HepG2 (cell line): ENCODE data around the gene SMARCA4. TPM values are rescaled to one million over a fixed set of nuclear protein-coding genes. Genes with fewer than 3 reads are reported as not detected.

Experiments
- ATAC-seq: fragments of 200-7000 bp; cut with Tn5 transposase; 3 replicates; pipeline ENCODE4 v1.9.1; 2020; ENCODE audit warnings: mild to moderate bottlenecking, moderate library complexity
- BruUV-seq: library from RNA; stranded (reverse); fragments of 400-500 nt; replicated peaks from 2 replicates; lab custom pipeline; 2021; lab: Mats Ljungman, UMichigan
- CTCF ChIA-PET: fragments of 300-600 bp; formaldehyde crosslinking; extraction: SDS; loops from one replicate; lab custom pipeline; 2021; ENCODE audit warnings: low total read pairs, inconsistent platforms, low intra/inter-chr PET ratio; lab: Yijun Ruan, JAX
- POLR2A ChIA-PET: fragments of 350-600 bp; sonication (Branson Sonifier 250); formaldehyde crosslinking; loops from one replicate; lab custom pipeline; 2020; ENCODE audit warnings: antibody characterized with exemption, inconsistent platforms; lab: Yijun Ruan, JAX
- DNase-seq: peaks from one replicate; pipeline ENCODE4 v3.0.0-alpha.2; 2015; ENCODE audit warnings: low spot score
- FAIRE-seq: peaks from 3 replicates; lab custom pipeline; 2011; peaks lifted over from hg19 to GRCh38; lab: Jason Lieb, UNC
- H2AFZ ChIP-seq: one replicate; pipeline ENCODE4 v1.6.1; 2011; ENCODE audit warnings: low read length, inconsistent platforms
- H3K27ac ChIP-seq: fragments of 300-600 bp; 3 replicates; pipeline ENCODE4 v1.8.0; 2011; ENCODE audit warnings: mixed run types, mild to moderate bottlenecking, mixed read lengths, low read length, inconsistent platforms; ENCODE audit not compliant: insufficient read depth; ENCODE audit errors: extremely low read length
- H3K27me3 ChIP-seq, 2 experiments: fragments of 200-600 bp in 1 of 2; 2 replicates in 1 of 2; 3 replicates in 1 of 2; pipeline versions ENCODE4 v1.6.0 to v1.8.0; 2011; ENCODE audit warnings: low read length in 2 of 2, mild to moderate bottlenecking in 2 of 2, moderate library complexity in 2 of 2, inconsistent platforms in 1 of 2; ENCODE audit not compliant: insufficient read depth in 2 of 2, control insufficient read depth in 1 of 2
- H3K36me3 ChIP-seq, 2 experiments: fragments of 200-600 bp in 1 of 2; replicated peaks in 1 of 2; 2 replicates in 1 of 2; 3 replicates in 1 of 2; pipeline versions ENCODE4 v1.5.1 to v1.8.0; 2011; ENCODE audit warnings: low read length in 2 of 2, inconsistent platforms in 1 of 2; ENCODE audit not compliant: insufficient read depth in 2 of 2, control insufficient read depth in 1 of 2
- H3K4me1 ChIP-seq: 2 replicates; pipeline ENCODE4 v1.5.1; 2012; ENCODE audit warnings: low read length, inconsistent platforms; ENCODE audit not compliant: insufficient read depth
- H3K4me2 ChIP-seq: 2 replicates; pipeline ENCODE4 v1.6.0; 2011; ENCODE audit warnings: low read depth, low read length, inconsistent platforms
- H3K4me3 ChIP-seq, 3 experiments: fragments of 200-600 bp in 1 of 3; sonication (generic), shearing (Covaris generic) in 1 of 3; replicated peaks in 1 of 3; 2 replicates each; pipeline ENCODE4 v1.5.1; 2011 to 2016; ENCODE audit warnings: low read length in 3 of 3, inconsistent platforms in 2 of 3, low read depth in 2 of 3, mild to moderate bottlenecking in 2 of 3, control low read depth in 1 of 3, mixed read lengths in 1 of 3; ENCODE audit not compliant: insufficient read depth in 1 of 3
- H3K79me2 ChIP-seq: one replicate; pipeline ENCODE4 v1.6.1; 2011; ENCODE audit warnings: low read length, inconsistent platforms; ENCODE audit not compliant: insufficient read depth
- H3K9ac ChIP-seq: 2 replicates; pipeline ENCODE4 v1.6.0; 2011; ENCODE audit warnings: mild to moderate bottlenecking, low read depth, low read length, inconsistent platforms; ENCODE audit not compliant: insufficient read depth
- H3K9me3 ChIP-seq: 2 replicates; pipeline ENCODE4 v1.5.1; 2012; ENCODE audit warnings: mild to moderate bottlenecking, low read length
- H4K20me1 ChIP-seq: 2 replicates; pipeline ENCODE4 v1.6.0; 2011; ENCODE audit warnings: inconsistent platforms, mild to moderate bottlenecking, low read length, moderate library complexity; ENCODE audit not compliant: insufficient read depth
- HCFC1 ChIP-seq: fragments of 150-350 bp; IDR thresholded peaks from 2 replicates; pipeline ENCODE4 v1.6.1; 2014; ENCODE audit warnings: low read depth, low read length
- JDP2 ChIP-seq: sonication (generic); formaldehyde crosslinking; IDR thresholded peaks from 2 replicates; pipeline ENCODE4 v1.8.1; 2022; ENCODE audit warnings: missing genetic modification reagents, borderline replicate concordance
- MIER3 ChIP-seq: IDR thresholded peaks from 2 replicates; pipeline ENCODE4 v1.6.1; 2016; ENCODE audit warnings: missing compliant biosample characterization, borderline replicate concordance
- MZF1 ChIP-seq: sonication (generic); formaldehyde crosslinking; IDR thresholded peaks from 2 replicates; pipeline ENCODE4 v1.8.1; 2023; ENCODE audit warnings: mild to moderate bottlenecking, missing genetic modification reagents, borderline replicate concordance
- NFKBIZ ChIP-seq: IDR thresholded peaks from 2 replicates; pipeline ENCODE4 v1.6.1; 2018; ENCODE audit warnings: missing genetic modification reagents, missing compliant biosample characterization
- POLR2A ChIP-seq, 2 experiments: IDR thresholded peaks; 2 replicates each; pipeline ENCODE4 v1.6.1; 2011; ENCODE audit warnings: low read depth in 2 of 2, low read length in 2 of 2, mild to moderate bottlenecking in 1 of 2, moderate library complexity in 1 of 2; ENCODE audit not compliant: insufficient read depth in 1 of 2
- ZBTB38 ChIP-seq: sonication (generic); formaldehyde crosslinking; IDR thresholded peaks from 2 replicates; pipeline ENCODE4 v1.5.1; 2020; ENCODE audit warnings: mild to moderate bottlenecking, missing genetic modification reagents
- ZFY ChIP-seq: sonication (generic); formaldehyde crosslinking; IDR thresholded peaks from 2 replicates; pipeline ENCODE4 v1.4.0; 2020; ENCODE audit warnings: missing genetic modification reagents
- ZNF180 ChIP-seq: sonication (generic); formaldehyde crosslinking; IDR thresholded peaks from 2 replicates; pipeline ENCODE4 v1.4.0; 2020; ENCODE audit warnings: low read depth, missing genetic modification reagents, borderline replicate concordance
- ZNF775 ChIP-seq: sonication (generic); formaldehyde crosslinking; IDR thresholded peaks from 2 replicates; pipeline ENCODE4 v1.4.0; 2020; ENCODE audit warnings: missing genetic modification reagents, mild to moderate bottlenecking, moderate library complexity, borderline replicate concordance
- WGBS: methylation state at CpG from one replicate; pipeline ENCODE4 v1.1.6; 2017; ENCODE audit warnings: low lambda C conversion rate; 5-methylcytosine and 5-hydroxymethylcytosine counted together
- in situ Hi-C: cut with HindIII; loops from 2 replicates; pipeline ENCODE4 v1.10.0; 2017; ENCODE audit warnings: low pct_unique_long_range_greater_than_20kb; ENCODE audit not compliant: extremely low pct_ligation_motif_present
- intact Hi-C: fragments of 100-400 bp; cut with micrococcal nuclease; formaldehyde crosslinking; loops from one replicate; pipeline ENCODE4 v1.10.0; 2022; ENCODE audit not compliant: unreplicated experiment
- polyA plus RNA-seq, 8 experiments: library from polyadenylated mRNA; depleted of rRNA in 3 of 8; stranded (reverse) in 7 of 8; unstranded in 1 of 8; fragments of >200 nt; fragmentation: Illumina TruSeq in 4 of 8; extraction: Trizol in 4 of 8; gene quantifications; 2 replicates each; pipeline versions ENCODE4 v1.2.1 to v1.2.3, GENCODE V29; 2011 to 2016; ENCODE audit warnings: low read depth in 4 of 8, missing spikeins in 1 of 8, mixed read lengths in 1 of 8; ENCODE audit not compliant: insufficient read depth in 1 of 8
- total RNA-seq, 5 experiments: library from RNA; depleted of rRNA; stranded (reverse); fragments of >200 nt; fragmentation: Illumina TruSeq; extraction: Trizol; gene quantifications; 2 replicates each; pipeline ENCODE4 v1.2.3, GENCODE V29; 2016; ENCODE audit warnings: low read depth in 1 of 5
- TF ChIP-seq, protein P1 (sequence below): sonication (generic); formaldehyde crosslinking; IDR thresholded peaks from 2 replicates; pipeline ENCODE4 v1.5.0; 2020; ENCODE audit warnings: mild to moderate bottlenecking, missing genetic modification reagents

Gene SMARCA4
- total and polyA plus RNA-seq, 2 of the 13 experiments (the other 11 are each of a cell fraction or from before 2014, with no cell fraction given): 25.4 to 45.9 TPM

DNA sequence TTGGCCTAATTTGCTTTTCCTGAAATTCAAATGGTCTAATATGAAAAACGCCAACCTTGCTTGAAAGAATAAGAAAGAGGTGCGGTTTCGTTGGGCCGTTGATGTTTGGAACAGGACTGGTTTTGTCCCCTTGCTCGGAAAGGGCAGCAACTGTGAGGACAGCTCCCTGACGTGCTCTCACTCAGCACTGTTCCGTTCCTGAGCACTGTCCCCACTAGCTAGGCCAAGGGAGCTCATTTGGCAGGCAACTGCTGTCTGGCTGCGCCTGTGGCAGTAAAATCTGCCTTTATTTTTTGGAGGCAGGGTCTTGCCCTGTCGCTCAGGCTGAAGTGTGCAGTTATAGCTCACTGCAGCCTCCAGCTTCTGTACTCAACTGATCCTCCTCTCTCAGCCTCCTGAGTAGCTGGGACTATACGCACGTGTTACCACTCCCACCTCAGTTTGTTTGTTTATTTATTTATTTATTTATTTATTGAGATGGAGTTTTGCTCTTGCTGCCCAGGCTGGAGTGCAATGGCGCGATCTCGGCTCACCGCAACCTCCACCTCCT, 132.9 kb downstream of the SMARCA4 start:
- H3K27ac ChIP-seq: peak overlapping the region; percentile 100
- CTCF ChIA-PET: no interaction called here
- H4K20me1 ChIP-seq: peaks cover 81% of the 10 kb centered on the region
- peaks cover 9 to 38% of the 10 kb centered on the region in 2 experiments; a peak in 4 of 5 replicates for H3K36me3 ChIP-seq
- 96% methylated on average over 15 of the region's 15 CpGs for WGBS
- peaks cover 90% of the 10 kb centered on the region for H3K79me2 ChIP-seq
- no peak for FAIRE-seq
- H3K4me1 ChIP-seq: peaks cover 61% of the 10 kb centered on the region
- intact Hi-C loops (no loop called here), in situ Hi-C loops (no loop called here)
- H3K27me3 ChIP-seq: no peaks in the 10 kb centered on the region; a peak in 1 of 5 replicates
- peak overlapping the region; percentile 99 for H3K4me2 ChIP-seq
- POLR2A ChIA-PET: no interaction called here
- no peak for DNase-seq
- no peak for ATAC-seq
- peak overlapping the region; percentile 99; the same call in 1 of the 2 replicates for H3K9ac ChIP-seq
- H2AFZ ChIP-seq: no peak overlapping the region
- peak overlapping the region in 1 of 3 experiments; percentile 46; a peak in 2 of 6 replicates for H3K4me3 ChIP-seq
- TF ChIP-seq ZNF775 (CRISPR knock-in tag) (no peak), HCFC1 (no peak), JDP2 (CRISPR knock-in tag) (no peak), MIER3 (no peak), POLR2A (IDR thresholded peaks at IDR 0.05; ENCODE audit: insufficient read depth in 1 of 2, low read depth in 2 of 2, low read length in 2 of 2) (peak; percentile 24 to 27; a peak in 2 of 4 replicates), ZBTB38 (CRISPR knock-in tag) (peak; percentile 71), MZF1 (CRISPR knock-in tag) (no peak), NFKBIZ (CRISPR knock-in tag) (no peak), ZFY (CRISPR knock-in tag) (no peak), ZNF180 (CRISPR knock-in tag) (no peak)
- TF ChIP-seq, protein P1, sequence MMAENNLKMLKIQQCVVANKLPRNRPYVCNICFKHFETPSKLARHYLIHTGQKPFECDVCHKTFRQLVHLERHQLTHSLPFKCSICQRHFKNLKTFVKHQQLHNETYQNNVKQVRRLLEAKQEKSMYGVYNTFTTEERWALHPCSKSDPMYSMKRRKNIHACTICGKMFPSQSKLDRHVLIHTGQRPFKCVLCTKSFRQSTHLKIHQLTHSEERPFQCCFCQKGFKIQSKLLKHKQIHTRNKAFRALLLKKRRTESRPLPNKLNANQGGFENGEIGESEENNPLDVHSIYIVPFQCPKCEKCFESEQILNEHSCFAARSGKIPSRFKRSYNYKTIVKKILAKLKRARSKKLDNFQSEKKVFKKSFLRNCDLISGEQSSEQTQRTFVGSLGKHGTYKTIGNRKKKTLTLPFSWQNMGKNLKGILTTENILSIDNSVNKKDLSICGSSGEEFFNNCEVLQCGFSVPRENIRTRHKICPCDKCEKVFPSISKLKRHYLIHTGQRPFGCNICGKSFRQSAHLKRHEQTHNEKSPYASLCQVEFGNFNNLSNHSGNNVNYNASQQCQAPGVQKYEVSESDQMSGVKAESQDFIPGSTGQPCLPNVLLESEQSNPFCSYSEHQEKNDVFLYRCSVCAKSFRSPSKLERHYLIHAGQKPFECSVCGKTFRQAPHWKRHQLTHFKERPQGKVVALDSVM (CRISPR knock-in tag): peak; percentile 78; the same call in 1 of the 2 replicates
- H3K9me3 ChIP-seq: no peaks in the 10 kb centered on the region
- no TSS peak for BruUV-seq
